Keratinocyte (primary cell): ENCODE results near the gene SEC24B. TPM values are rescaled to one million over a fixed set of nuclear protein-coding genes. Genes with fewer than 3 reads are reported as not detected.

ENCODE experiments used
- DNase-seq: peaks from one replicate; pipeline ENCODE4 v3.0.0-alpha.2; 2011; ENCODE audit warnings: low read depth, missing footprints, low spot score
- FAIRE-seq: peaks from 2 replicates; lab custom pipeline; 2011; peaks lifted over from hg19 to GRCh38; lab: Jason Lieb, UNC
- H2AFZ ChIP-seq: 2 replicates; pipeline ENCODE4 v1.6.0; 2012; ENCODE audit warnings: low read length, control low read depth, inconsistent platforms; ENCODE audit not compliant: control insufficient read depth
- H3K27ac ChIP-seq: 2 replicates; pipeline ENCODE4 v1.5.1; 2011; ENCODE audit warnings: low read length; ENCODE audit not compliant: control insufficient read depth, insufficient read depth
- H3K27me3 ChIP-seq: 3 replicates; pipeline ENCODE4 v1.6.0; 2011; ENCODE audit warnings: low read length; ENCODE audit not compliant: control insufficient read depth, insufficient read depth; ENCODE audit errors: extremely low read depth
- H3K36me3 ChIP-seq, 2 experiments: 2 replicates in 1 of 2; 3 replicates in 1 of 2; pipeline ENCODE4 v1.5.1; 2011; ENCODE audit warnings: low read length in 2 of 2, mild to moderate bottlenecking in 1 of 2; ENCODE audit not compliant: control insufficient read depth in 2 of 2, insufficient read depth in 2 of 2; ENCODE audit errors: extremely low read depth in 1 of 2
- H3K4me1 ChIP-seq: 3 replicates; pipeline ENCODE4 v1.5.1; 2011; ENCODE audit warnings: low read length; ENCODE audit not compliant: control insufficient read depth, insufficient read depth; ENCODE audit errors: extremely low read depth
- H3K4me2 ChIP-seq: 3 replicates; pipeline ENCODE4 v1.6.0; 2011; ENCODE audit warnings: low read depth, low read length; ENCODE audit not compliant: control insufficient read depth, insufficient read depth; ENCODE audit errors: extremely low read depth
- H3K4me3 ChIP-seq, 3 experiments: fragments of 200-600 bp in 1 of 3; sonication (generic) in 1 of 3; 2 replicates in 2 of 3; 3 replicates in 1 of 3; pipeline ENCODE4 v1.5.1; 2011 to 2016; ENCODE audit warnings: low read length in 3 of 3, mild to moderate bottlenecking in 3 of 3, control low read depth in 2 of 3, inconsistent platforms in 1 of 3, low read depth in 1 of 3, mixed read lengths in 1 of 3, mixed run types in 1 of 3, moderate library complexity in 1 of 3; ENCODE audit not compliant: control insufficient read depth in 2 of 3, insufficient read depth in 2 of 3; ENCODE audit errors: extremely low read depth in 1 of 3
- H3K79me2 ChIP-seq: 2 replicates; pipeline ENCODE4 v1.6.0; 2012; ENCODE audit warnings: low read length; ENCODE audit not compliant: control insufficient read depth, insufficient read depth
- H3K9ac ChIP-seq: 3 replicates; pipeline ENCODE4 v1.6.0; 2011; ENCODE audit warnings: low read length; ENCODE audit not compliant: control insufficient read depth, insufficient read depth; ENCODE audit errors: extremely low read depth
- H3K9me1 ChIP-seq: 3 replicates; pipeline ENCODE4 v1.6.0; 2011; ENCODE audit warnings: low read length; ENCODE audit not compliant: control insufficient read depth, insufficient read depth; ENCODE audit errors: extremely low read depth
- H3K9me3 ChIP-seq: 2 replicates; pipeline ENCODE4 v1.5.1; 2012; ENCODE audit warnings: low read depth, low read length; ENCODE audit not compliant: control insufficient read depth
- H4K20me1 ChIP-seq: 3 replicates; pipeline ENCODE4 v1.6.0; 2011; ENCODE audit warnings: low read length; ENCODE audit not compliant: control insufficient read depth, insufficient read depth; ENCODE audit errors: extremely low read depth
- CTCF ChIP-seq, 3 experiments: IDR thresholded peaks in 1 of 3; conservative IDR thresholded peaks in 1 of 3; optimal IDR thresholded peaks in 1 of 3; 2 replicates in 2 of 3; 3 replicates in 1 of 3; pipeline versions ENCODE3 to v1.5.1; 2011; ENCODE audit warnings: low read length in 3 of 3, mild to moderate bottlenecking in 3 of 3, moderate library complexity in 2 of 3, control low read depth in 1 of 3, inconsistent platforms in 1 of 3; ENCODE audit not compliant: insufficient read depth in 2 of 3; ENCODE audit errors: extremely low read depth in 1 of 3
- EZH2 ChIP-seq: IDR thresholded peaks from one replicate; pipeline ENCODE4 v1.6.1; 2012; ENCODE audit warnings: inconsistent platforms, mild to moderate bottlenecking, low read length, moderate library complexity
- dilution Hi-C: fragments of 300-500 bp; cut with MboI; formaldehyde crosslinking; loops from one replicate; pipeline ENCODE4 v1.7.0; 2020; ENCODE audit warnings: low sequenced_read_pairs; ENCODE audit not compliant: extremely low pct_ligation_motif_present
- polyA plus RNA-seq, 5 experiments: library from polyadenylated mRNA; depleted of rRNA in 3 of 5; stranded (reverse) in 3 of 5; stranded (forward) in 1 of 5; unstranded in 1 of 5; fragments of >200 nt; gene quantifications; 1 replicate in 1 of 5; 2 replicates in 3 of 5; 3 replicates in 1 of 5; pipeline versions ENCODE4 v1.2.1 to v1.2.3, GENCODE V29; 2011 to 2012; ENCODE audit warnings: missing spikeins in 2 of 5, low read depth in 1 of 5, low replicate concordance in 1 of 5

The SEC24B gene
- polyA plus RNA-seq, 1 donor (not counting 4 experiments of a cell fraction or from before 2014, with no cell fraction given): 53.4 TPM

- Histone ChIP-seq H3K4me1 (no peaks in the 10 kb centered on the region), H3K4me2 (no peak overlapping the region), H3K36me3 (no peaks in the 10 kb centered on the region), H3K4me3 (no peak overlapping the region), H4K20me1 (no peaks in the 10 kb centered on the region), H3K27ac (no peak overlapping the region), H2AFZ (no peak overlapping the region), H3K9me1 (no peaks in the 10 kb centered on the region), H3K27me3 (no peaks in the 10 kb centered on the region), H3K79me2 (peaks cover 2% of the 10 kb centered on the region), H3K9me3 (no peaks in the 10 kb centered on the region), H3K9ac (no peak overlapping the region)
- DNase-seq: no peak
- TF ChIP-seq EZH2 (no peak), CTCF (optimal IDR thresholded peaks at IDR 0.05 in 1 of 3, IDR thresholded peaks at IDR 0.05 in 1 of 3, conservative IDR thresholded peaks at IDR 0.05 in 1 of 3; ENCODE audit: extremely low read depth in 1 of 3, insufficient read depth in 2 of 3, low read length in 3 of 3) (no peak)
- peak; percentile 43 for FAIRE-seq
- dilution Hi-C loops: no loop called here
Observed at GRCh38 chr4:109574931-109575804, 141.6 kb downstream of the SEC24B start.

- dilution Hi-C loops: no loop called here
- no peak for DNase-seq
Observed at GRCh38 chr4:109576462-109576861, 142.8 kb downstream of the SEC24B start.

More at GRCh38 chr4:109576462-109576861, 142.8 kb downstream of the SEC24B start:
- Histone ChIP-seq H3K4me3 (no peak overlapping the region), H3K9ac (no peak overlapping the region), H3K27me3 (no peaks in the 10 kb centered on the region), H3K9me3 (no peaks in the 10 kb centered on the region), H3K9me1 (no peaks in the 10 kb centered on the region), H3K4me1 (no peaks in the 10 kb centered on the region), H2AFZ (no peak overlapping the region), H3K36me3 (no peaks in the 10 kb centered on the region), H4K20me1 (no peaks in the 10 kb centered on the region), H3K79me2 (peaks cover 2% of the 10 kb centered on the region), H3K4me2 (no peak overlapping the region), H3K27ac (no peak overlapping the region)
- no peak for FAIRE-seq
- TF ChIP-seq EZH2: no peak
- no peak for TF ChIP-seq CTCF (optimal IDR thresholded peaks at IDR 0.05 in 1 of 3, IDR thresholded peaks at IDR 0.05 in 1 of 3, conservative IDR thresholded peaks at IDR 0.05 in 1 of 3; ENCODE audit: extremely low read depth in 1 of 3, insufficient read depth in 2 of 3, low read length in 3 of 3)
